Tibial nerve (tissue), 4 donors: ENCODE results near the gene PTPRU. TPM values are rescaled to one million over a fixed set of nuclear protein-coding genes. Genes with fewer than 3 reads are reported as not detected.
"Not testable (repeated sequence)": the region's sequence is repeated elsewhere in the genome, so short reads cannot be mapped to it uniquely, and the experiment has no call there.

Experiments used
- DNase-seq, 2 donors: peaks; one replicate each; pipeline ENCODE4 v3.0.0-alpha.2; 2019; ENCODE audit warnings: low spot score in 2 of 2
- H3K27ac ChIP-seq, 4 donors: fragments of 200-600 bp; sonication (generic) in 3 of 4; one replicate each; pipeline ENCODE4 v1.5.1; 2017 to 2019; ENCODE audit warnings: mild to moderate bottlenecking in 1 of 4
- H3K27me3 ChIP-seq, 2 donors: fragments of 200-600 bp; sonication (generic) in 1 of 2; one replicate each; pipeline versions ENCODE4 v1.5.1 to v1.6.0; 2017 to 2019
- H3K36me3 ChIP-seq, 3 donors: fragments of 200-600 bp; sonication (generic); one replicate each; pipeline ENCODE4 v1.5.1; 2018 to 2019
- H3K4me1 ChIP-seq, 4 donors: fragments of 200-600 bp; sonication (generic) in 3 of 4; one replicate each; pipeline ENCODE4 v1.5.1; 2017 to 2019
- H3K4me3 ChIP-seq, 4 donors: fragments of 200-600 bp; sonication (generic) in 3 of 4; one replicate each; pipeline ENCODE4 v1.5.1; 2017 to 2019; ENCODE audit warnings: mild to moderate bottlenecking in 1 of 4, moderate library complexity in 1 of 4
- H3K9me3 ChIP-seq, 4 donors: fragments of 200-600 bp; sonication (generic) in 3 of 4; one replicate each; pipeline ENCODE4 v1.5.1; 2017 to 2019
- EP300 ChIP-seq, 2 donors: sonication (generic); formaldehyde crosslinking; IDR thresholded peaks; one replicate each; pipeline ENCODE4 v1.6.1; 2017; ENCODE audit warnings: antibody characterized with exemption in 2 of 2, mild to moderate bottlenecking in 1 of 2
- POLR2A ChIP-seq, 2 donors: fragments of 450-650 bp; IDR thresholded peaks; one replicate each; pipeline ENCODE4 v1.6.1; 2017; ENCODE audit warnings: antibody characterized with exemption in 2 of 2, mild to moderate bottlenecking in 2 of 2, moderate library complexity in 2 of 2
- WGBS, 2 donors: methylation state at CpG; one replicate each; pipeline ENCODE4 v1.1.5; 2018; 5-methylcytosine and 5-hydroxymethylcytosine counted together
- total RNA-seq, 4 donors: library from RNA; depleted of rRNA; stranded (reverse); fragments of >200 nt; gene quantifications; one replicate each; pipeline ENCODE4 v1.1.0, GENCODE V29; 2016
- TF ChIP-seq, protein P1 (sequence below), 5 experiments: fragments of 200-600 bp in 3 of 5; fragments of 450-650 bp in 2 of 5; sonication (generic) in 3 of 5; IDR thresholded peaks; one replicate each; pipeline ENCODE4 v1.5.1; 2016 to 2019; ENCODE audit warnings: antibody characterized with exemption in 5 of 5, mild to moderate bottlenecking in 3 of 5, moderate library complexity in 2 of 5

PTPRU gene
- total RNA-seq, 4 donors from 2014 or later = 52.1 to 75.6 (median 63.7) TPM

DNA sequence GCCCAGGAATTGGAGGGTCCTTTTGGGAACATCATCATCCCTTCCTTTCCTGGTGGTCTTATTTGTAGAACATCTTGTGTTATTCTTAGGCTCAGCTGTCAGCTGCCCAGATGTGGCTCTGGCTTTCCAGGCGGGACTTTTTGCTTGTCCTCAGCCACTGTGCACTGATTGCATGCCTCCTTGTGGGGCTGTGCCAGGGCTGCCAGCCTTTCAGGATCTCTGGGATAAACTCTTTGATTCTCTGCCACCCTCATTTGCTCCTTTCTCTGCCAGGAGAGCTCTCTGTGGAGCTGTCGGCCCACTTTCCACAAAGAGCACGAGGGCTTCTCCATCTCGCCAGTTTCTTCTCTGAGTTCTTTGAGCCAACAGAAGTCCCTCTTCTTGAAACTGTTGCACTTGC lies 63.1 kb downstream of the PTPRU start:
- H3K36me3 ChIP-seq = peaks cover 0 to 84% (median 0%) of the 10 kb centered on the region in 3 donors
- H3K4me3 ChIP-seq = no peak overlapping the region
- no peaks in the 10 kb centered on the region for H3K4me1 ChIP-seq
- no peaks in the 10 kb centered on the region for H3K27me3 ChIP-seq
- WGBS, 2 donors = 83 to 94% methylated on average over 4 of the region's 4 CpGs
- no peaks in the 10 kb centered on the region for H3K9me3 ChIP-seq
- no peak overlapping the region for H3K27ac ChIP-seq
- TF ChIP-seq, protein P1, sequence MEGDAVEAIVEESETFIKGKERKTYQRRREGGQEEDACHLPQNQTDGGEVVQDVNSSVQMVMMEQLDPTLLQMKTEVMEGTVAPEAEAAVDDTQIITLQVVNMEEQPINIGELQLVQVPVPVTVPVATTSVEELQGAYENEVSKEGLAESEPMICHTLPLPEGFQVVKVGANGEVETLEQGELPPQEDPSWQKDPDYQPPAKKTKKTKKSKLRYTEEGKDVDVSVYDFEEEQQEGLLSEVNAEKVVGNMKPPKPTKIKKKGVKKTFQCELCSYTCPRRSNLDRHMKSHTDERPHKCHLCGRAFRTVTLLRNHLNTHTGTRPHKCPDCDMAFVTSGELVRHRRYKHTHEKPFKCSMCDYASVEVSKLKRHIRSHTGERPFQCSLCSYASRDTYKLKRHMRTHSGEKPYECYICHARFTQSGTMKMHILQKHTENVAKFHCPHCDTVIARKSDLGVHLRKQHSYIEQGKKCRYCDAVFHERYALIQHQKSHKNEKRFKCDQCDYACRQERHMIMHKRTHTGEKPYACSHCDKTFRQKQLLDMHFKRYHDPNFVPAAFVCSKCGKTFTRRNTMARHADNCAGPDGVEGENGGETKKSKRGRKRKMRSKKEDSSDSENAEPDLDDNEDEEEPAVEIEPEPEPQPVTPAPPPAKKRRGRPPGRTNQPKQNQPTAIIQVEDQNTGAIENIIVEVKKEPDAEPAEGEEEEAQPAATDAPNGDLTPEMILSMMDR (IDR thresholded peaks at IDR 0.05) = no peak
- no peak for TF ChIP-seq POLR2A (IDR thresholded peaks at IDR 0.05)
- no peak for TF ChIP-seq EP300 (IDR thresholded peaks at IDR 0.05)
- DNase-seq = no peak

- not testable (repeated sequence) for DNase-seq, H3K27ac ChIP-seq, H3K9me3 ChIP-seq, H3K4me3 ChIP-seq, H3K27me3 ChIP-seq, H3K4me1 ChIP-seq
- WGBS, 2 donors = 82 to 90% methylated on average over 6 of the region's 6 CpGs
- H3K36me3 ChIP-seq = peaks cover 0 to 94% (median 0%) of the 10 kb centered on the region in 3 donors
Observed at GRCh38 chr1:29301732-29302131, 65.4 kb downstream of the PTPRU start.

GRCh38 chr1:29303201-29304024 lies 67.1 kb downstream of the PTPRU start:
- Histone ChIP-seq H3K9me3 (no peaks in the 10 kb centered on the region), H3K4me1 (no peaks in the 10 kb centered on the region), H3K27ac (no peak overlapping the region), H3K36me3 (peaks cover 0 to 87% (median 0%) of the 10 kb centered on the region in 3 donors), H3K4me3 (no peak overlapping the region), H3K27me3 (no peaks in the 10 kb centered on the region)
- no peak for DNase-seq
- WGBS, 2 donors = 74 to 79% methylated on average over 28 of the region's 28 CpGs
- no peak for TF ChIP-seq EP300 (IDR thresholded peaks at IDR 0.05)
- TF ChIP-seq POLR2A (IDR thresholded peaks at IDR 0.05) = no peak
- TF ChIP-seq, protein P1 (IDR thresholded peaks at IDR 0.05) = no peak

- H3K9me3 ChIP-seq = no peaks in the 10 kb centered on the region
- WGBS, 2 donors = 65 to 76% methylated on average over 8 of the region's 8 CpGs
- TF ChIP-seq POLR2A (IDR thresholded peaks at IDR 0.05) (no peak), EP300 (IDR thresholded peaks at IDR 0.05) (no peak)
- TF ChIP-seq, protein P1 (IDR thresholded peaks at IDR 0.05) = no peak
- H3K27me3 ChIP-seq = no peaks in the 10 kb centered on the region
- H3K27ac ChIP-seq = no peak overlapping the region
- H3K36me3 ChIP-seq = peaks cover 0 to 80% (median 0%) of the 10 kb centered on the region in 3 donors
- H3K4me1 ChIP-seq = no peaks in the 10 kb centered on the region
- H3K4me3 ChIP-seq = no peak overlapping the region
- no peak for DNase-seq
Observed at GRCh38 chr1:29304025-29304684, 67.8 kb downstream of the PTPRU start.

DNA sequence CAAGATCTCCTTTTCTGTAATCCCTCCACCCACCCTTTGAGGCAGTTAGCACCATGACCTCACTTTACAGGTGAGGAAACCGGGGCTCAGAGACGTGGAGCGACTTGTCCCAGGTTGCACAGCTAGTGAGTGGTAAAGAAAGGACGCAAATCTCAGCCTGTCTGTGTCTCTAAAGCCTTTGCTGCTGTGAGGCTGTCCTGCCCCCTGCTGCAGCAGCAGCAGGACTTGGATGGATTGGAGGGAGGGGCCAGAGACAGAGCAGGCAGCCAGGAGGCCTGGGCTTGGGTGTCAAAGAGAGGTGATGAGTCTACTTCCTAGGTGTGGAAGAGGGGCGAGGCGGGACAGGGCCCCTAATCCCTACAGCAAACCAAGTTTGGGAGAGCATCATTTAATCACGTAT lies 69.6 kb downstream of the PTPRU start:
- DNase-seq = no peak
- peaks cover 0 to 77% (median 0%) of the 10 kb centered on the region in 3 donors for H3K36me3 ChIP-seq
- H3K9me3 ChIP-seq = no peaks in the 10 kb centered on the region
- no peaks in the 10 kb centered on the region for H3K4me1 ChIP-seq
- H3K4me3 ChIP-seq = no peak overlapping the region
- TF ChIP-seq, protein P1 (IDR thresholded peaks at IDR 0.05) = no peak
- no peak for TF ChIP-seq EP300 (IDR thresholded peaks at IDR 0.05)
- no peaks in the 10 kb centered on the region for H3K27me3 ChIP-seq
- H3K27ac ChIP-seq = no peak overlapping the region
- WGBS, 2 donors = 79 to 89% methylated on average over 7 of the region's 7 CpGs
